NCI-H1694 (cell line): Measurements from ENCODE around the gene OSBPL5.
"Not testable (repeated sequence)": the region's sequence is repeated elsewhere in the genome, so short reads cannot be mapped to it uniquely, and the experiment has no call there.

ENCODE experiments used
- DNase-seq: peaks from one replicate; lab custom pipeline; 2025; lab: John Stamatoyannopoulos, UW

Gene OSBPL5

DNA sequence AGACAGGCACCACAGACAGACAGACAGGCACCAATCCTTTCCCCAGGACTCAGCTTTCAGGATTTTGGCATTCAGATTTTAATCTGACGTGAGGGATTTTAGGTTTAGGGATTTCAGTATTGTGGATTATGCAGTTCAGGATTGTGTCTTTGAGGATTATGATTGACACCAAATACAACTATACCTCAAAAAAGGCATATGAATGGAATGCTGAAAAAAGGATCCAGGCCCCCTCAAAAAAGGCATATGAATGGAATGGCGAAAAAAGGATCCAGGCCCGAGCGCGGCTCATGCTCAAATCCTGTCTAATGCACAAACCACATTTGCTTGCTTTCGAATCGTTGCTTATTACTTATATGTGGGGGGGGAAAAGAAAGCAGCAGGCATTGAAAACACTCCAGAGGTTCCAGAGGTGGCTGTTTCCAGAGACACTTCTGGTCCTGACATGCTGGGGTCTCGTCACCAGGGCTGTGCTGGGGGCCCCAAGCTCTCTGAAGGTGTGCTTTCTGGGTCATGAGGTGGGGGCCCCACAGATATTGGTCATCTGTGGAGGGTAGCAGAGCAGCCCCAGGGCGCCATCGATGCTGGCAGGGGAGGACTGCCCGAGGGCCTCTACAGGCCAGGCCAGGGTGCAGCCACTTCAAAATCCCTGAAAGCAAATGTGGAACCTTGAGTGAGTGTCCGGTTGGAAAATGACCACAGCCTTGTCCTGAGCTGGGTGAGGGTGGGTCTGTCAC, 16.8 kb upstream of the OSBPL5 start:
- no peak for DNase-seq

DNA sequence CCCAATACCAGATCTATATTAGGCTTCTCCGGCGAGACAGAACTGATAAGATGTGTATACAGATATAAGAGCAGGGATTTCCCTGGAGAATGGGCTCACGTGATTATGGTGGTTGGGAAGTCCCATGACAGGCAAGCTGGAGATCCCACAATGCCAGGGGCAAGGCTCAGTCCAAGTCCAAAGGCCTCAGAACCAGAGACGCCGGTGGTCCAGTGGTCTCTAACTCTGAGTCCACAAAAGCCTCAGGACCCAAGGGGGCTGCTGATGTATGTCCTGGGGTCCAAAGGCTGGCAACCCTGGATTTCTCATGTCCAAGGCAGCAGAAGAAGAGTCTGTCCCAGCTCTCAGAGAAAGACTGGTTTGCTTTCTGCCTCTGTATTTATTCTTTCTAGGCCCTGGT, 15.8 kb upstream of the OSBPL5 start:
- DNase-seq: no peak

DNA sequence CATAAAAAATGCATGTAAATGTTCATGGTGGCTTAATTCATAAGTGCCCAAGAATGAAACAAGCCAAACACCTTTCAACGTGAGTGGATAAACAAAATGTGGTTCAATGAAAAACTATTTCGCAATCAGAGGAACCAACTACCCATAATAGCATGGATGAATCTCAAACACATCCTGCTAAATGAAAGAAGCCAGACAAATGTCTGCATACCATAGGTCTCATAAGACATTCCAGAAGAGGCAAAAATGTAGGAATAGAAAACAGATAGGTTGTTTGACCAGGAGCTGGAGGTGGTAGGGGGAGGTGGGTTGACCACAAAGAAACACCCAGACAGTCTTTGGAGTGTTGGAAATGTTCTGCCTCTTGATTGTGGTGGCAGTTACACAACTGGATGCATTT, 13.2 kb upstream of the OSBPL5 start:
- no peak for DNase-seq

DNA sequence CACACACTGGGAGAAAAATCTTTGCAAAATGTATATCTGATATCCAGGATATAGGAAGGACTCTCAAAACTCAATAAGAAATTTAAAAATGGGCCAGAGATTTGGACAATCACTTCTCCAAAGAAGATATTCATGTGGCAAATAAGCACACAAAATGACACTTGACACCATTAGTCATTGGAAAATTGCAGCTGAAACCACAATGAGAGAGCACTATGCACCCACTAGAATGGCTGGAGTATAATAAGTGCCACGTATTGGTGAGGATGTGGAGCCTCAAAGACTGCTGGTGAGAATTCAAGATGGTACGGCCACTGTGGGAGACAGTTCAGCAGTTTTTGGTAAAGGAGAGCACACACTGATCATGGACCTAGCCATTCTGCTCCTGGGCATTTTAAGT, 12.8 kb upstream of the OSBPL5 start:
- DNase-seq: no peak

DNA sequence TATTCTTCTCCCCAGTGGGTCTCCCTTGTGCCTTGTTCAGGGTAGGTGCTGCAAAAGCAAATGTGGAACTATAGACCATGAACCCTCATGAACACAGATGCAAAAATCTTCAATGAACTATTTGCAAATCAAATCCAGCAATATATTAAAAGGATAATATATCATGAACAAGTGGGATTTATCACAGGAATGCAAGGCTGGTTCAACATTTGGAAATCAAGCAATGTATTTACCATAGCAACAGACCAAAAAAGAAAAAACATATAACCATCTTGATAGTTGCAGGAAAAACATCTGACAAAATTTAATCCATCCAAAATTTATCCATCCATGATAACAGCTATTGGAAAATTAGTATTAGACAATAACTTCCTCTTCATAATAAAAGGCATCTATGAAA, 11.4 kb upstream of the OSBPL5 start:
- DNase-seq: no peak

DNA sequence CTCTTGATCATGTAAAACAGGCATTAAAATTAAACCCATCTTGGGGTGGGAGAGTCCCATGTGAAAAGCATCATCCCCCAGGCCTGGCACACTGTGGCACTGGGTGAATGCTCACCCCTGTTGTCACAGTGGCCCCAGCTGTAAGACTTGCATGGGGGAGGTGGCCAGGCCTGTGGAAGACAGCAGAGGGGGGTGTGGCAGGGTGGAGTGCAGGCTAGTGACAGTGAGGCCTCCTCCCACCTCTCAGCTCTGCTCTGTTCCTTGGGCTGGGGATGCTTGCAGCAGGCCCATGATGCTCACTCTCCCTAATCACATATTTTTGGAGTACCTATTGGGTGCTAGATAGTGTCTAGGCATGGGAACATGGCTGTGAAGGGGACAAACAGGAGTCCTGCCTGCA, 10.1 kb upstream of the OSBPL5 start:
- DNase-seq: no peak

DNA sequence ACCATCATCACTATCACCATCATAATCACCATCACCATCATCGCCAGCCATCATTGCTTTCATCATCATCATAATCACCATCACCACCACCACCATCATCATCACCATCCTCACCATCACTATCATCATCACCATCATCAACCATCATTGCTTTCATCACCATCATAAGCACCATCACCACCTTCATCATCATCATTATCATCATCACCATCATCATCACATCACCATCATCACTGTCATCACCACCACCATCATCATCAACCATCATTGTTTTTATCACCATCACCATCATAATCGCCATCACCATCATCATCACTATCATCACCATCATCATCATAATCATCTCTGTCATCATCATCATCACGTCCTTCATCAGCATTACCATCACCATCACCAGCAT, 9.3 kb upstream of the OSBPL5 start:
- DNase-seq: no peak

DNA sequence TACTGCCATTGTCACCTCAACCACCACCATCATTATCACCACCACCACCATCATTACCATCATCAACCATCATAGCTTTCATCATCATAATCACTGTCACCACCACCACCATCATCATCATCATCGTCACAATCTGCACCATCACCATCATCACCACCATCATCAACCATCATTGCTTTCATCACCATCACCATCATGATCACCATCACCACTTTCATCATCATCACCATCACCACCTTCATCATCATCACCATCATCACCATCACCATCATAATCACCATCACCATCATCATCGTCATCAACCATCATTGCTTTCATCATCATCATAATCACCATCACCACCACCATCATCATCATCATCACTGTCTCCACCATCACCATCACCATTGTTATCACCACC, 8.7 kb upstream of the OSBPL5 start:
- DNase-seq: no peak

DNA sequence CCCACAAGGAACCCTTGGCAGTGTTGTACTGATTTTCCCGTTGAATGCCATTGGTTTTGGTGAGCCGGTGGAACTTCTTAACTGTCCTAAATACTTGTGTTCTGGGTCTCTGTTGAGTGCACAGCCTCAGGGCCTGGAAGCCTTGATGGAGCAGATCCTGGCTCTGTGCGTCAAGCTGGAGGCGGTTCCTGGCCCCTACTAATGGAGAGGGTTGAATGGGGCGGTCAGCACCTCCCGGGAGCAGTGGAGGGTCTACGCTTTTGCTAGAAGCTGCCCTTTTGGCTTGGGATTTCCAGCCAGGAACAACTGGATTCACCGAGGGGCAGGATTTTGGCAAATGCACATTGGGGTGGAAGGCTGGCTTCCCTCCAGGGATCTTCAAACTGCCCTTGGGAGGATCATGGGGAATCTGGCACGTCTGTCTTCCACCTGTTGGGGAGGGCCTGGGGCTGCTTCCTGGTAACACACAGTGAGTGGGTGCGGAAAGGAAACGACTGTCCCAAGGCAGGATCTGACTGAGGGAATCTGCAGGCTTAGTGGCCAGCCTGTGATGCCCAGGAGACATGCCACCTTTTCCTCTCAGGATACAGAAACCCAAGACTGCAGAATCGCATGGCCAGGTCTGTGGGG, 6.9 kb upstream of the OSBPL5 start:
- no peak for DNase-seq

DNA sequence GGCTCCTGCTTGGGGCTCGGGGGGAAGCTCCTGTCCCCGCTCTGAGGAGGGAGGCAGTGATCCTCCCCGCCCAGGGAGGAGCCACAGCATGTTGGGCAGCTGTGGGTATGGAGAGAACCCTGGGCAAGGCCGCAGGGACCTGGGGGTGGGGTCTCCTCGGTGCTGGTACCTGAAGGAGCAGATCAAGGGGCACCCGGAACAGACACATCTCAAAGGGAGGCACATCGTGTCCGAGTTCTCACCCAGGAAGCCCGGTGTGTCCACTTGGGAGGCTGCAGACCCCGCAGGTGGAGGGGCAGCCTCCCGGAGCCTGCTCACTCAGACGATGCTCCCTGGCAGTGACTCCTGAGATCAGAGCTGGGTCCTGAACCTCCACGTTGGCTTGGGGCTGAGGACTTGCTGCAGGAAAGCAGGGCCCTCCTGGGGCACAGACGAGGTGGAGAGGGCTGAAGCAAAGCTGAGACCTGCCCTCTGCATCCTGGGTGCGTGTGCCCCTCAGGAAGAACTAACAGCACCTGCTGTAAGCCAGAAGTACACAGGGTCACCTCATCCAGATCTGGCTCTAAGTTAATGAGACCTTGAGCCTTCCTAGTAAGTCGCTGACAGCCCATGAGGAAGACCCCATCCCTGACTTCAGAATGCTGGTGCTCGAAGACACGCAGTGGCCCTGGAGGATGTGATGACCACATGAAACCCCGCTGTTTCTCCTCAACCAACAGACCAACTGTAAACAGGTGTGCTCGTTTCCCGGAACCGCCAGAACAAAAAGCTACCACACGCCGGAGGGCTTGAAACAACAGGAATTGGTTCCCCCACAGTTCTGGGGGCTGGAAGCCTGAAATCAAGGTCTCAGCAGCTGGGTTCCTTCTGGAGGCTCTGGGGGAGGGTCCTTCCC, 5.9 kb upstream of the OSBPL5 start:
- no peak for DNase-seq

DNA sequence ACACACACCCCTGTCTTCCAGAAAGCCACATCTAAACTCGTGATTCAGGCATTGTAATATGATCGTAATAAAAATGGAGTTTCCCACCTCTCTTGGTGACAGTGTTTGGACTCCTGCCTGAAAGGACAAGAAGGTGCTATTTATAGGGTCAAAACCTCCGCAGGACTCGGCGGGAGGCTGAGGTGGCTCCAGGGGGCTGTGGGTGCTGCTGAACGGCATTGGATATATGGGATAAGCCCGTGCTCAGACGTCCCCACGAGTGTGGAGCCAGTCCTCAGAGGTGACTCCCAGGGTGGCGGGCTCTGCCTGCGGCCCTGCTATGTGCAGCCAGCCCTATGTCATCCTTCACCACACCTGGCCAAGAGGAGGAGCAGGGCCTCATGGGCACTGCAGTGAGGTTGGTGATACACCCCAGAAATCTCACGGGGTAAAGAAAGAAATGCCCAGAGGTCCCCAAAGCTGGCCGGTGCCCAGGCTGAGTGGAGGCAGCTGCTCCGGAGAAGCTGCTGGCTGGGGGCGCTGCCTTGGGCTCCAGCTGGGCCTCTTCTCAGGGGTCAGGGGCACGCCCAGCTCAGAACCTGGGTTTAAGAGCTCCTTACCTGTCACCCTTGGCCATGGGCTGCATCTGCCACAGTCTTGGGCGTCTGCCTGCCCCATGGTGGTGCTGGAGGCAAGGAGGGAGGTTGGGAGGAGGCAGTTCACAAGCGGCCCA, 5.1 kb upstream of the OSBPL5 start:
- no peak for DNase-seq

DNA sequence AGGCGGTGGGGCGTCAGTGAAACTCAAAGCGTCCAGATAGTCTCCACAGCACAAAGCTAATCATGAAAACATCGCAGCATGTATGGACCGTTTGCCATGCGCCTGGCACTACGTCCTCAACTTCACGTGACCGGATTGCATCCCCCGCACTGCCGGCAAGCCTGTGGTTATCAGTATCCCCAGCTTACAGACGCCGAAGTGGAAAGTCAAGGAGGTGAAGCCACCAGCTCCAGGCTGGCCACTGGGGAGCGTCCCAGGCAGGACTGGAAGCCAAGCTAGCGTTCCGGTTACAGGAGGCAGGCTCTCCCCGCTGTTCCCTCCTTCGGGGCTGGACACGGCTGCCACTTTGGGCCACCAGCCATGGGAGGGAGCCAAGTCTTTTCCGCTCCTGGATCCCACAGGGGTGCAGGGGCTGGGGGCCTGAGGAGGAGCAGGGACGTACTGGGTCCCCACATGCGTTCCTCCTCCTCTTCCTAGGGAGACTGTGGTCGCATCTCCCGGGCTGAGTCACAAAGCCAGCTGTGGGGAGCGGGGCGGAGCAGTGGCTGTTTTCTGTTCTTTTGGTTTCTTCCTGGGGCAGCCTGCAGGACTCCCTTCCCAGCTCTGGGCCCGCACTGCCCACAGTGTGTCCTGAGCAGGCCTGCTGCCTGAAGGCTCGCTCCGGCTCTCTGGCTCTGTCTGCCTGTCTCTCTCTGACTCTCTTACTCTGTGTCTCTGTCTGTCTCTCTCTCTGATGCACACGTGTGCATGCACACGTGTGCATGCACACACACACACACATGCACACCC, 4.3 kb upstream of the OSBPL5 start:
- no peak for DNase-seq

DNA sequence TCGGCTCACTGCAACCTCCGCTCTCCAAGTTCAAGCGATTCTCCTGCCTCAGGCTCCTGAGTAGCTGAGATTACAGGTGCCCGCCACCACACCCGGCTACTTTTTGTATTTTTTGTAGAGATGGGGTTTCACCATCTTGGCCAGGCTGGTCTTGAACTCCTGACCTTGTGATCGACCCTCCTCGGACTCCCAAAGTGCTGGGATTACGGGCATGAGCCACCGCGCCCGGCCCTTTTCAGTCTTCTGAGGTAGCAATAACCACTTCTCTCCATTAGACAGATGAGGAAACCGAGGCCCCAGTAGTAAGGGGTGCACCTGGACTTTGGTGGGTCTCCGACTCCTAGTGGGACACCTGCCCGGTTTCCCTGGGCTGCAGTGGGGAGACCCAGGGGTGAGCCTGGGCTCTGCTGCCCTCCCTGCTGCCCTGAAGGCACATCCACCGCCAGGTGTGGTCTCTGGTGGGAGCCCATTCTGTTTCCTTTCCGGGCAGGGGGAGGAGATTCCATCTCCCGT, 3.7 kb upstream of the OSBPL5 start:
- not testable (repeated sequence) for DNase-seq

DNA sequence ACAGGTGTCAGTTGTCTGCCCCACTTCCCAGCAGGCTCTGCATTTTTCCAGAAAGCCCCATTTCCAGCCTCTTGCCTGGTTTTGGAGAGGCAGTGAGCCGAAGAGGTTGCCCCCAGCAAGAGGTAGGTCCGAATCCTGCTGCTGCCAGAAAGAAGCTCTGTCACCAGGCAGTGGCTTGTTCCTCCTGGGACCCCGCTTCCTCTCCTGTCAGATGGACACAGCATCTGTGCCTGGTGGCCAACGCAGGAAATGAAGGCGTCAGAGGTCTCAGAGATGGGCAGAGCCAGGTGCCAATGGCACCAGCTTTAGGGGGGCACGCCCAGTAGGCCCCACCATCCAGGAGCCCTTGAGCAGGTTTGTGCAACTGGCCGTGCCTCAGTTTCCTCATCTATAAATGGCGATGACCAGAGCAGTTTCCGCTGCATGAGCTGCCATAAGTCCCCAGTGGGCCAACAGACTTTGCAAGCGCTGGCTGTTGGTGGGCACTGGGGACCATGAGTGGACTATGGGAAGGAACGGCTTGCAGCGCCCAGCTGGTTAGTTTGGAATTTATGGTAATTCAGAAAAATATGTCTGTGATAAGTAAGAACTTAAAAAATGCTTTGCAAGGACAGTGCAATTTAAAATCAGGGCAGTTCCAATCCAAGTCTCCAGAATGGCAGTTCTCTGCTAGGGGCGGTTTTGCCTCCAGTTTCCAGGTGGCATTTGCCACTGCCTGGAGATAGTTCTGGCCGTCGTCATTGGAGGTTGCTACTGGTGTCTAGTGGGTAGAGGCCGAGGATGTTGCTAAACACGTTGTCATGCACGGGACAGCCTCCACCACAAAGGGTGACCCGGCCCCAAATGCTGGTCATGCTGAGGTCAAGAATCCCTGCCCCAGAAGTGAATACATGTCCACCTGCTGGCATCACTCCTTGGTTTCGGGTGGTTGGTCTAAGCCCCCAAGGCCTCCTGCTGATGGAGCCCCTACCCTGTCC, 2.3 kb upstream of the OSBPL5 start:
- no peak for DNase-seq

DNA sequence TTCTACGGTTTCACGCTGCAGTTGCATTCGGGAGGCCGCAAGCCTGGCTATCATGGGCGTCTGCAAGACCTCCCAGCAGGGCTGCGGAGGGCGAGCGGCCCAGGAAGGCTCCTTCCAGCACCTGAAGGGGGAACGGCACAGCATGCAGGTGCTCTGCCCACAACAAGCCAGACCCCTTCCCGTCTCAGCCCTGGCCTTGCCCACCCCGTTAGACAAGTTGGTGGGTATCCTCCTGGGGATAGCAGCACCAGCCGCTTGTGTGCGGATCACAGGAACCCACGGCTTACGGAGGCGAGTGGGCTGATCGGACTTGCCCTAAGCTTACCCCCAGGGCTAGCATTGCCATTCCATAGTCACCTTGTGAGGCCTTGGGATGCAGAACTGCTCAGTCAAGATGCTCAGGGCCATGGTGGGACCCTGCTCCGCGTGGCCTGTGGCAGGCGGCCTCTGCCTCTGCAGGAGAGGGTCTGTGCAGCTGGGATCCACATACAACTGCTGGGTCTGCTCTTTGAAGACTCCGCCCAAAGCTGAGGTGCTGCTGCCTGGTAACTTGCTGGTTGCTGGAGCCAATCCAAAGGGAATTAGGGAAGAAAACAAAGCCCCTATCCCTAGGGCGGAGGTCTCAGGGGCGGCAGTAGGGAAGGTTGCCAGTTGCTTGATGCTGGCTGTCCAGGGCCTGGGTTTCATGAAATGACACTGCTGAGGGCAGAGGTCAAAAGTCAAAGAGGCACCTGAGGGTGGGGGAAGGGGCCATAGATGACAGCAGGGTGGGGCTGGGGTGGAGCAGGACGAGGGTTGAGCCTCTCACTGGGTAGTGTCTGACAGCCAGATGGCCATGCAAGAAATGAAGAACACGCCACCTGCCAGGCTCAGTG, 1.4 kb upstream of the OSBPL5 start:
- DNase-seq: peak; percentile 86

DNA sequence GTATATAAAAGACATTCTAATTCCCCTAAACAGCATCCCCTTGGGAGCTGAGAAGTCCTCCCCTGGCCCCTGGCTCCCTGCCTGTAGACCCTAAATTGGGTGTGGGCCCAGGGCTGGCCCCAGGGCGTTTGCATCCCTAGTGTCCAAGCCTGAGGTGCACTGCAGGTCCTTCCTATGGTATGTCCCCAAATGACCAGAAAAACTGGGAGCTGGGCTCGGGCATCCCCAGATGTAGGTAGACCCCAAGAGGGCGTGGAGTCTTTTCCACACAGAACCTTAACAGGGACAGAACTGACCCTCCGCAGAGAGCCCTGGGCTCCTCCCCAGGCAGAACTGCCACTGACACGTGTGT, 782 bp upstream of the OSBPL5 start:
- DNase-seq: no peak

DNA sequence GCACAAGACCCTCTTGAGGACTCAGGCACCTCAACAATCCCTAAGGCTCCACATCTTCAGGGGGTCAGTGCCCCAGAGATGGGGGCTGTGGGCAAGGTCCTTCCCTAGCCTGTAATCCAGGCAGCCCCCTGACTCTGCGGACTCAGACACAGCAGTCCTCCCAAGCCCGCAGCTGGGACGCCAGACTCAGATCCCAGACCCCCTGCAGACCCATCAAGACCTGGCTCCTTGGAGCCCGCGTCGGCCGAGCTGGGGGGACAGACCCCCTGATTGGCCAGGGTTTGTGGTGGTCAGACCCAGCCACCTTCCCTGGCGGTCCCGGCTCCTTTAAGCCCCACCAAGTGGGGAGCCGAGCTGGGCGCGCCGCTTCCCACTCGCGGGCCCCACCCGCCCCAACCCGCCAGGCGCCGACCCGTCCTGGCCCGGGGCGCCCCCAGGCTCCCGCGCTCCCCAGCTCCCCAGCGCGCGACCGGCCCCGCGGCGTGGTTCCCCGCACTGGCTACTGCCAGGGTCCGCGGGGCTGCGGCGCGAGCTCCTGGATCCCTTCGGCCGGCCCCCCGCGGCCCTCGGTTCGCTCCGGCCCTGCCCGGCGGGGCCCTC, 458 bp downstream of the OSBPL5 start:
- DNase-seq: no peak

DNA sequence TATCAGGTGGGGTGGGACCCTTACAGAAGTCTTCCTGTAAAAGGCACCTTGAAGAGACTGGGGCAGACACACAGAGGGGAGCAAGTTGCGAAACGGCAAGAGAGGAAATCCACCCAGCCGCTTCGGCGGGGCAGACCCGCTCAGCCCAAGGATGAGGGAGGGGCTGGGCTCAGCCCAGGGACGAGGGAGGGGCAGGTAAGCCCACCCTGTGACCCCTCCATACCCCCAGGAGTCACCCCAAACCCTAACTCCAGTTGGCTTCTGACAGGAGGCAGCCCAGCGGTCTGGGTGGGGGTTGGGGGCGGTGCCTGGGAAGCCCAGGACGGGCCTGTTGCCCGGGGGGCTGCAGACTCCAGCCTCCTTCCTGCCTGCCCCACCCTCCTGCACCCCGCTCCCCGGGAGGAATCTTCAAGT, 965 bp downstream of the OSBPL5 start:
- DNase-seq: no peak
